GM12878 (cell line): ENCODE measurements around the gene DYNC1LI1. TPM values are rescaled to one million over a fixed set of nuclear protein-coding genes. Genes with fewer than 3 reads are reported as not detected.

Experiments
- ATAC-seq: fragments of 200-7000 bp; cut with Tn5 transposase; 3 replicates; pipeline ENCODE4 v1.9.1; 2020; ENCODE audit warnings: mild to moderate bottlenecking, moderate library complexity
- BruUV-seq: library from RNA; stranded (reverse); fragments of 400-500 nt; replicated peaks from 2 replicates; lab custom pipeline; 2021; lab: Mats Ljungman, UMichigan
- CTCF ChIA-PET: fragments of 300-600 bp; sonication (Branson Sonifier 250); formaldehyde crosslinking; extraction: SDS; loops from one replicate; lab custom pipeline; 2021; ENCODE audit warnings: inconsistent platforms; lab: Yijun Ruan, JAX
- POLR2A ChIA-PET: fragments of 350-600 bp; formaldehyde crosslinking; extraction: SDS; loops from one replicate; lab custom pipeline; 2021; ENCODE audit warnings: inconsistent platforms; lab: Charles Lee
- RAD21 ChIA-PET: fragments of 300-600 bp; sonication (Branson Sonifier 250); formaldehyde crosslinking; loops from one replicate; lab custom pipeline; 2023; ENCODE audit warnings: antibody characterized with exemption; ENCODE audit not compliant: unreplicated experiment; lab: Charles Lee
- SMC1A ChIA-PET: fragments of 300-600 bp; sonication (Branson Sonifier 250); formaldehyde crosslinking; loops from one replicate; lab custom pipeline; 2023; ENCODE audit not compliant: unreplicated experiment, uncharacterized antibody; lab: Charles Lee
- DNase-seq: peaks from one replicate; pipeline ENCODE4 v3.0.0-alpha.2; 2011; ENCODE audit warnings: low read depth, low spot score
- FAIRE-seq: peaks from 3 replicates; lab custom pipeline; 2011; peaks lifted over from hg19 to GRCh38; lab: Jason Lieb, UNC
- H2AFZ ChIP-seq: 2 replicates; pipeline ENCODE4 v1.6.0; 2011; ENCODE audit warnings: low read depth, low read length, control low read depth; ENCODE audit not compliant: control insufficient read depth
- H3K27ac ChIP-seq: 2 replicates; pipeline ENCODE4 v1.5.1; 2011; ENCODE audit warnings: control low read depth; ENCODE audit not compliant: control insufficient read depth, insufficient read depth
- H3K27me3 ChIP-seq, 2 experiments: replicated peaks in 1 of 2; 2 replicates each; pipeline versions ENCODE4 v1.6.0 to v1.6.1; 2011; ENCODE audit warnings: low read length in 1 of 2; ENCODE audit not compliant: control insufficient read depth in 2 of 2, insufficient read depth in 2 of 2
- H3K36me3 ChIP-seq, 2 experiments: 2 replicates each; pipeline ENCODE4 v1.5.1; 2011; ENCODE audit warnings: low read length in 1 of 2; ENCODE audit not compliant: control insufficient read depth in 2 of 2, insufficient read depth in 2 of 2
- H3K4me1 ChIP-seq: 2 replicates; pipeline ENCODE4 v1.6.1; 2011; ENCODE audit warnings: mild to moderate bottlenecking, low read length, moderate library complexity, mixed read lengths; ENCODE audit not compliant: control insufficient read depth, insufficient read depth
- H3K4me2 ChIP-seq: 2 replicates; pipeline ENCODE4 v1.6.0; 2011; ENCODE audit warnings: control low read depth; ENCODE audit not compliant: control insufficient read depth, insufficient read depth
- H3K4me3 ChIP-seq: fragments of 200-600 bp; sonication (generic); 2 replicates; pipeline ENCODE4 v1.5.1; 2016
- H3K79me2 ChIP-seq: 2 replicates; pipeline ENCODE4 v1.6.0; 2011; ENCODE audit warnings: low read length; ENCODE audit not compliant: control insufficient read depth, insufficient read depth
- H3K9ac ChIP-seq: 2 replicates; pipeline ENCODE4 v1.8.0; 2011; ENCODE audit warnings: low read length, control low read depth, mixed read lengths; ENCODE audit not compliant: control insufficient read depth, insufficient read depth
- H3K9me3 ChIP-seq: replicated peaks from 3 replicates; pipeline ENCODE4 v1.5.1; 2011; ENCODE audit warnings: mild to moderate bottlenecking, low read length; ENCODE audit not compliant: control insufficient read depth, insufficient read depth
- H4K20me1 ChIP-seq: 2 replicates; pipeline ENCODE4 v1.6.0; 2011; ENCODE audit not compliant: control insufficient read depth, insufficient read depth
- BACH1 ChIP-seq: fragments of 450-650 bp; IDR thresholded peaks from 2 replicates; pipeline ENCODE4 v1.6.1; 2017; ENCODE audit warnings: mild to moderate bottlenecking, borderline replicate concordance
- BHLHE40 ChIP-seq, 2 experiments: fragments of 450-650 bp in 1 of 2; IDR thresholded peaks; 2 replicates each; pipeline ENCODE4 v1.6.1; 2011 to 2017; ENCODE audit warnings: low read depth in 2 of 2, borderline replicate concordance in 1 of 2, improper control_type of control experiment in 1 of 2, low read length in 1 of 2, mild to moderate bottlenecking in 1 of 2
- CHD4 ChIP-seq: fragments of 200-600 bp; sonication (generic); IDR thresholded peaks from 2 replicates; pipeline ENCODE4 v1.6.1; 2016; ENCODE audit warnings: mild to moderate bottlenecking
- KLF5 ChIP-seq: fragments of 450-650 bp; IDR thresholded peaks from 2 replicates; pipeline ENCODE4 v1.6.1; 2014; ENCODE audit warnings: mild to moderate bottlenecking; ENCODE audit not compliant: partially characterized antibody
- NBN ChIP-seq: fragments of 450-650 bp; IDR thresholded peaks from 2 replicates; pipeline ENCODE4 v1.6.1; 2016
- NR2C1 ChIP-seq: fragments of 450-650 bp; IDR thresholded peaks from 2 replicates; pipeline ENCODE4 v1.6.1; 2017; ENCODE audit warnings: antibody characterized with exemption, mild to moderate bottlenecking, moderate library complexity
- RUNX3 ChIP-seq: IDR thresholded peaks from 2 replicates; pipeline ENCODE4 v1.6.1; 2012; ENCODE audit warnings: low read length, inconsistent platforms
- TBL1XR1 ChIP-seq: IDR thresholded peaks from 2 replicates; pipeline ENCODE4 v1.6.1; 2012; ENCODE audit warnings: low read depth, low read length, improper control_type of control experiment
- ZNF217 ChIP-seq: fragments of 450-650 bp; IDR thresholded peaks from 2 replicates; pipeline ENCODE4 v1.6.1; 2017; ENCODE audit warnings: antibody characterized with exemption, mild to moderate bottlenecking
- ZZZ3 ChIP-seq: IDR thresholded peaks from 2 replicates; pipeline ENCODE4 v1.6.1; 2011; ENCODE audit warnings: low read depth; ENCODE audit not compliant: control insufficient read depth, insufficient read length
- WGBS: methylation state at CpG from one replicate; pipeline ENCODE4 v1.1.6; 2016; ENCODE audit warnings: low lambda C conversion rate; ENCODE audit not compliant: insufficient replicate concordance, insufficient coverage; ENCODE audit errors: missing lambda C conversion rate; 5-methylcytosine and 5-hydroxymethylcytosine counted together
- in situ Hi-C: fragments of 300-500 bp; cut with MboI; formaldehyde crosslinking; loops from 9 replicates; pipeline ENCODE4 v1.14.3; 2018; ENCODE audit warnings: mixed read lengths
- intact Hi-C: fragments of 100-400 bp; cut with micrococcal nuclease; formaldehyde crosslinking; loops from one replicate; pipeline ENCODE4 v1.14.2; 2022; ENCODE audit not compliant: unreplicated experiment
- polyA plus RNA-seq, 11 experiments: library from polyadenylated mRNA; depleted of rRNA in 4 of 11; unstranded in 6 of 11; stranded (reverse) in 5 of 11; fragments of >200 nt; fragmentation: Nextera tagmentation in 4 of 11; fragmentation: Illumina TruSeq in 1 of 11; extraction: Ambion mirVana in 4 of 11; extraction: Trizol in 1 of 11; gene quantifications; 1 replicate in 1 of 11; 2 replicates in 10 of 11; pipeline versions ENCODE4 v1.2.1 to v1.2.3, GENCODE V29; 2011 to 2016; ENCODE audit warnings: inconsistent platforms in 2 of 11, missing spikeins in 2 of 11, low read depth in 1 of 11
- total RNA-seq, 4 experiments: library from RNA; depleted of rRNA in 3 of 4; stranded (reverse); fragments of >200 nt in 3 of 4; fragmentation: Illumina TruSeq in 1 of 4; extraction: Trizol in 1 of 4; gene quantifications; 2 replicates each; pipeline versions ENCODE4 v1.2.1 to v1.2.3, GENCODE V29; 2013 to 2021
- TF ChIP-seq, protein P1 (sequence below): fragments of 450-650 bp; IDR thresholded peaks from 2 replicates; pipeline ENCODE4 v1.6.1; 2017; ENCODE audit warnings: mild to moderate bottlenecking, low read depth, inconsistent platforms; ENCODE audit not compliant: poor library complexity, severe bottlenecking
- TF ChIP-seq, protein P2 (sequence below): fragments of 450-650 bp; IDR thresholded peaks from 2 replicates; pipeline ENCODE4 v1.6.1; 2017; ENCODE audit warnings: mild to moderate bottlenecking, moderate library complexity
- TF ChIP-seq, protein P3 (sequence below): IDR thresholded peaks from 2 replicates; pipeline ENCODE4 v1.6.1; 2011; ENCODE audit warnings: borderline replicate concordance, low read depth, mild to moderate bottlenecking, moderate library complexity, low read length; ENCODE audit not compliant: insufficient read depth, poor library complexity, severe bottlenecking

DYNC1LI1 gene
- total and polyA plus RNA-seq, 10 of the 15 experiments (the other 5 are each of a cell fraction or from before 2014, with no cell fraction given): 11.5 to 51.7 (median 32.0) TPM

DNA sequence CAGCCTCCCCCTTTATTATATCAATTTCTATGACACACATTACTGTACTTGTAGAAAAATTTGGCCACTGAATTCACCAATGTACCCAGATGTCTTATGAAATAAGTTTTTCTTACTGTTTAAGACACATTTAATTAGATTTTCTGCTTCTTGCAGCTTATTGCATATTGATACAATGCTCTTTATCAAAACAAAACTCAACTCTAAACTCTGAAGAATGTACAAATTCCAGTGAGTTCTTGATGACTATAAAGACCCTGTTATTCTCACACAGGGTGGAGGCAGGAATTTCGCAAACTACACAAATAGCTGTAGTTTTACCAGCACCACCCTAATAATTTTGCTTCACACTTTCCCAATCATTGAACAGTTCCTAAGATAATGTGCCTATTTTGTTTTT is 90.1 kb downstream of the DYNC1LI1 start:
- in situ Hi-C loops: no loop called here
- Histone ChIP-seq H4K20me1 (no peaks in the 10 kb centered on the region; the same call in 1 of the 2 replicates), H3K27ac (no peak overlapping the region), H2AFZ (no peak overlapping the region), H3K27me3 (no peaks in the 10 kb centered on the region), H3K4me3 (no peak overlapping the region), H3K9me3 (no peaks in the 10 kb centered on the region), H3K36me3 (peaks cover 0 to 8% of the 10 kb centered on the region in 2 experiments; a peak in 1 of 4 replicates), H3K4me2 (no peak overlapping the region), H3K4me1 (no peaks in the 10 kb centered on the region), H3K79me2 (no peaks in the 10 kb centered on the region), H3K9ac (no peak overlapping the region)
- no peak for DNase-seq
- TF ChIP-seq TBL1XR1: no peak
- no peak for TF ChIP-seq ZNF217
- no peak for TF ChIP-seq BHLHE40 (IDR thresholded peaks at IDR 0.05; ENCODE audit: borderline replicate concordance in 1 of 2, low read depth in 2 of 2, low read length in 1 of 2)
- no peak for TF ChIP-seq NBN
- TF ChIP-seq, protein P1, sequence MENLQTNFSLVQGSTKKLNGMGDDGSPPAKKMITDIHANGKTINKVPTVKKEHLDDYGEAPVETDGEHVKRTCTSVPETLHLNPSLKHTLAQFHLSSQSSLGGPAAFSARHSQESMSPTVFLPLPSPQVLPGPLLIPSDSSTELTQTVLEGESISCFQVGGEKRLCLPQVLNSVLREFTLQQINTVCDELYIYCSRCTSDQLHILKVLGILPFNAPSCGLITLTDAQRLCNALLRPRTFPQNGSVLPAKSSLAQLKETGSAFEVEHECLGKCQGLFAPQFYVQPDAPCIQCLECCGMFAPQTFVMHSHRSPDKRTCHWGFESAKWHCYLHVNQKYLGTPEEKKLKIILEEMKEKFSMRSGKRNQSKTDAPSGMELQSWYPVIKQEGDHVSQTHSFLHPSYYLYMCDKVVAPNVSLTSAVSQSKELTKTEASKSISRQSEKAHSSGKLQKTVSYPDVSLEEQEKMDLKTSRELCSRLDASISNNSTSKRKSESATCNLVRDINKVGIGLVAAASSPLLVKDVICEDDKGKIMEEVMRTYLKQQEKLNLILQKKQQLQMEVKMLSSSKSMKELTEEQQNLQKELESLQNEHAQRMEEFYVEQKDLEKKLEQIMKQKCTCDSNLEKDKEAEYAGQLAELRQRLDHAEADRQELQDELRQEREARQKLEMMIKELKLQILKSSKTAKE: no peak
- TF ChIP-seq RUNX3: no peak
- TF ChIP-seq, protein P2, sequence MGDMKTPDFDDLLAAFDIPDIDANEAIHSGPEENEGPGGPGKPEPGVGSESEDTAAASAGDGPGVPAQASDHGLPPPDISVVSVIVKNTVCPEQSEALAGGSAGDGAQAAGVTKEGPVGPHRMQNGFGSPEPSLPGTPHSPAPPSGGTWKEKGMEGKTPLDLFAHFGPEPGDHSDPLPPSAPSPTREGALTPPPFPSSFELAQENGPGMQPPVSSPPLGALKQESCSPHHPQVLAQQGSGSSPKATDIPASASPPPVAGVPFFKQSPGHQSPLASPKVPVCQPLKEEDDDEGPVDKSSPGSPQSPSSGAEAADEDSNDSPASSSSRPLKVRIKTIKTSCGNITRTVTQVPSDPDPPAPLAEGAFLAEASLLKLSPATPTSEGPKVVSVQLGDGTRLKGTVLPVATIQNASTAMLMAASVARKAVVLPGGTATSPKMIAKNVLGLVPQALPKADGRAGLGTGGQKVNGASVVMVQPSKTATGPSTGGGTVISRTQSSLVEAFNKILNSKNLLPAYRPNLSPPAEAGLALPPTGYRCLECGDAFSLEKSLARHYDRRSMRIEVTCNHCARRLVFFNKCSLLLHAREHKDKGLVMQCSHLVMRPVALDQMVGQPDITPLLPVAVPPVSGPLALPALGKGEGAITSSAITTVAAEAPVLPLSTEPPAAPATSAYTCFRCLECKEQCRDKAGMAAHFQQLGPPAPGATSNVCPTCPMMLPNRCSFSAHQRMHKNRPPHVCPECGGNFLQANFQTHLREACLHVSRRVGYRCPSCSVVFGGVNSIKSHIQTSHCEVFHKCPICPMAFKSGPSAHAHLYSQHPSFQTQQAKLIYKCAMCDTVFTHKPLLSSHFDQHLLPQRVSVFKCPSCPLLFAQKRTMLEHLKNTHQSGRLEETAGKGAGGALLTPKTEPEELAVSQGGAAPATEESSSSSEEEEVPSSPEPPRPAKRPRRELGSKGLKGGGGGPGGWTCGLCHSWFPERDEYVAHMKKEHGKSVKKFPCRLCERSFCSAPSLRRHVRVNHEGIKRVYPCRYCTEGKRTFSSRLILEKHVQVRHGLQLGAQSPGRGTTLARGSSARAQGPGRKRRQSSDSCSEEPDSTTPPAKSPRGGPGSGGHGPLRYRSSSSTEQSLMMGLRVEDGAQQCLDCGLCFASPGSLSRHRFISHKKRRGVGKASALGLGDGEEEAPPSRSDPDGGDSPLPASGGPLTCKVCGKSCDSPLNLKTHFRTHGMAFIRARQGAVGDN: no peak
- TF ChIP-seq CHD4: no peak
- no peak for TF ChIP-seq ZZZ3
- TF ChIP-seq, protein P3, sequence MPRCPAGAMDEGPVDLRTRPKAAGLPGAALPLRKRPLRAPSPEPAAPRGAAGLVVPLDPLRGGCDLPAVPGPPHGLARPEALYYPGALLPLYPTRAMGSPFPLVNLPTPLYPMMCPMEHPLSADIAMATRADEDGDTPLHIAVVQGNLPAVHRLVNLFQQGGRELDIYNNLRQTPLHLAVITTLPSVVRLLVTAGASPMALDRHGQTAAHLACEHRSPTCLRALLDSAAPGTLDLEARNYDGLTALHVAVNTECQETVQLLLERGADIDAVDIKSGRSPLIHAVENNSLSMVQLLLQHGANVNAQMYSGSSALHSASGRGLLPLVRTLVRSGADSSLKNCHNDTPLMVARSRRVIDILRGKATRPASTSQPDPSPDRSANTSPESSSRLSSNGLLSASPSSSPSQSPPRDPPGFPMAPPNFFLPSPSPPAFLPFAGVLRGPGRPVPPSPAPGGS: no peak
- TF ChIP-seq KLF5: no peak
- TF ChIP-seq NR2C1: no peak
- TF ChIP-seq BACH1: no peak
- WGBS: 67% methylated on average over 1 of the region's 1 CpG
- RAD21 ChIA-PET: no interaction called here
- CTCF ChIA-PET: interaction anchor here (0.6 to 1.8 kb wide), 4 partner anchors 10 to 102 kb away, joined by 3 to 4 read pairs (median 3); no protein-coding TSS in a partner anchor
- ATAC-seq: no peak
- BruUV-seq: no TSS peak
- SMC1A ChIA-PET: interaction anchor here (1.0 to 1.6 kb wide), 2 partner anchors 13 kb away, joined by 3 read pairs; no protein-coding TSS in a partner anchor
- FAIRE-seq: no peak
- POLR2A ChIA-PET: no interaction called here
- intact Hi-C loops: no loop called here
